DMS79 treated with DMSO at 0.1 percent for 48 hours (cell line): ENCODE measurements around the gene ATP8A2.

Experiments used
- DNase-seq: peaks from one replicate; lab custom pipeline; 2025; lab: John Stamatoyannopoulos, UW

ATP8A2 gene

DNA sequence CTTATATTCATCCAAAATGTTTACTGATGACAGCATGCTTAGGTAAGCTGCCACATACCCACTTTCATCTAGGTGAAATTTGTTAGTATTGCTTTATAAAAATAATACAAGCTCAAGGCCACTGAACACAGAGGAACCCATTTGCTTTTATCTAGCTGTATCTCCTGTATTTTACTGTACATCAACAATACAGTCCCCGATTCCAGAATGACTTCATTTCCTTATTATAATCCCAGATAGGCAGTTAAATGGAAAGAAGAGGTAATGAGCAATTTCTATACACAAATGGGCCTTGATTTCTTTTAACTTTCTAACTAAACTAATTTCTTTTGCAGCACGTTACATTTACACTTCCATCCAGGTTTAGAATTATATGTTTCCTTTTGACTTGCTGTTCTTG, 593.8 kb downstream of the ATP8A2 start:
- DNase-seq: no peak

DNA sequence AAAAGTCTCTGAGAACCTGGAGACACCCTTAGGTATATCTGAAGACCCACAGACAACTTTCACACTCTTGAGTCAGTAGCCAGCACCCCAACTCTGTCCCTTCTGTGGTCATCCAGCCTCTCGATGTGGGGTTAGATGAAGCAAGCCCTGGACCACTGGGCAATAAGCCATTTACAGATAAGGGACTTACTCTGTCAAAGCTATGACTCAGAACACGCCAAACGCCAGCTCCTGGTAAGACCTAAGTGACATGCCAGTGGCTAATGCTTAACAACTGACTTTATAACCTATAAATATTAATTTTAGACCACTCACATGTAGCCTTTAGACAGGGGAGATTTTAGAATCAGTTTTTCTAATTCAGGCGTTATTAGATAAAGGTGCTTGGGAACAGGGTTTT, 594.3 kb downstream of the ATP8A2 start:
- DNase-seq: no peak

DNA sequence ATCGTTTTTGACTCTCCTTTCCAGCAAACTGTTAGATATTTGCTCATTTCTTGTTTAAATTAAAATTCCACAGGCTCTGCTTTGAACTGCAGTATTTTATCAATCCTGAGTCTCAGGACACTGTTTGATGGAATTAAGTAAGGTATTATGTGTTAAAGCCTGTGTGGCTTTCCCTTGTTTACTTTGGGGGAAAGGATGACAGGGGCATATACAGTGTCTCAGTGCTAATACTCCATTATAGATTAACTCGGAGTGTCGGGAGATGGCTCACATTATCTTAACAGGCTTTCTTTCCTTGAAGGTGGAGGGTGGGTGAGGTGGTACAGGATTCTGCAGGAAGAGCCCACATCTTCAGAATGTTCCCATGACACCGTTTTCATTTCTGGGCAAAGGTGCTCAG, 595.4 kb downstream of the ATP8A2 start:
- no peak for DNase-seq

- DNase-seq: no peak
Measured at GRCh38 chr13:25971047-25971446, 599.3 kb downstream of the ATP8A2 start.

DNA sequence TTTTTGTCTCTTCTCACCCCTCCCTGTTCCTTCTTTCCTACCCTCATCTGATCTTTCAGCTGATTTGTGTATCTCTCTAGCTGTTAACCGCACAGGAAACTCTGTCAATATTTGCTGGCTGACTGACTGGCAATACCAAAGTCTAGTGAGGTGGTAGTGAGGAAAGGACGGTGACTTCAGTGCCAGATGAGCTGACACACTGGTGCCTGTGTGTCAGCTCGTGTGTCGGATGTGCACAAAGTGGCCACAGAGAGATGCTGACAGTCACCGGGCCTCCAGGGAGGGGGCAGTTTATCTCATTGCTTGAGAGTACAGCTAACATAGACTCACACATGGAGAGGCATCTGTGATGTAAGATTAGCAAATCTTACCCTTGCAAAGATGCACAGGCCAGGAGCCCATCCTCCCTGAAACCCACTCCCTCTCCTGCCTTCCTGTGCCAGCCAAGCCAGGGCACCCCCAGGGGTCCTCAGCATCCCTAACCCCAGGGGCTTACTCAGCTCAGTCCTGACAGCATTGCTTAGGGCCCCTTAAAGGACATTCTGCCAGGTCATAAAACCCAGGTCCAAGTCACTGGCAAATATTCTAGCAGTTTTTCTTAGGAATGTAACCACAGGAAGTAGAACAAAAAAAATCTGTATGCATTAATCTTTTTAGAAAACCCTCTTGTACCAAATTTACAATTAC, 599.8 kb downstream of the ATP8A2 start:
- no peak for DNase-seq

GRCh38 chr13:25973085-25973484, 601.3 kb downstream of the ATP8A2 start:
- DNase-seq: no peak

GRCh38 chr13:25973576-25973975, 601.8 kb downstream of the ATP8A2 start:
- no peak for DNase-seq

GRCh38 chr13:25977216-25977615, 605.4 kb downstream of the ATP8A2 start:
- no peak for DNase-seq

- no peak for DNase-seq
Measured at GRCh38 chr13:25977671-25978070, 605.9 kb downstream of the ATP8A2 start.

GRCh38 chr13:25978961-25979360, 607.2 kb downstream of the ATP8A2 start:
- DNase-seq: no peak

- DNase-seq: no peak
Measured at GRCh38 chr13:25979371-25979770, 607.6 kb downstream of the ATP8A2 start.

DNA sequence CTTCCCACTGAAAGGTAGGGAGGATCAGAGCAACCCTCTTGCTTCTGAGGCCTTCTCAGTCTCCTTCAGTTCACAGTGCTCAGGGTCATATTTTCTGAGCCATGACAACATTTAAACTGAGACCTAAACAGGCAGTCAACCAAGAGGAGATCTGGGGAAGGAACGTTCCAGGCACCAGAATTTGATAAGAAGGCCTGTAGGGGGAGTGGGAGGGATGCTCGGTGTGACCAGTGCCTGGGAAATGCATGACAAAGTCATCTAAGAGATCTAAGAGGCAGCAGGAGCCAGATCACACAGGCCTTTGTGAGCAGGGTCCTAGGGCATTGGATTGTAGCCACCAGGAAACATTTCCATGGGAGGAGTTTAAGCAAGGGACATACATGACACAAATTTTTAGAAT, 608.5 kb downstream of the ATP8A2 start:
- no peak for DNase-seq

- no peak for DNase-seq
Measured at GRCh38 chr13:25981060-25981459, 609.3 kb downstream of the ATP8A2 start.

- DNase-seq: no peak
Measured at GRCh38 chr13:25982907-25983306, 611.1 kb downstream of the ATP8A2 start.

GRCh38 chr13:25987987-25988386, 616.2 kb downstream of the ATP8A2 start:
- no peak for DNase-seq

DNA sequence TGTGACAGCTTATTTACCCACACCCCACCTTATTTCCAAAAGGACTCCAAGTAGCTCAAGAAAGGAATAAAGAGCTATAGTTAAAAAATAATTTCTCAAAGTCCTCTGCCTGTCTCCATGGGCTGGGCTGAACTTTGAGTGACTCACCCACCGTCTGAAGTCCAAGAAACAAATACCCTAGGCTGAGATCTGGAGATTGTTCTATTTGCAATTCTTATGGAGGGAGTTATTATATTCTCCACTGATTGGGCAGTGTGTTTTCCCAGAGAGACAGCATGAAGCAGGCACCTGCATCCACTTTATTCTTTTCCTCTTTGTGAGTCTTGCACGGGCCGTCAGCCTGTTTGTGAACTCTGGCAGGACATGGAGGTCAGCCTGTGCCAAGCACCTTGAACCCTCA, 616.9 kb downstream of the ATP8A2 start:
- no peak for DNase-seq

DNA sequence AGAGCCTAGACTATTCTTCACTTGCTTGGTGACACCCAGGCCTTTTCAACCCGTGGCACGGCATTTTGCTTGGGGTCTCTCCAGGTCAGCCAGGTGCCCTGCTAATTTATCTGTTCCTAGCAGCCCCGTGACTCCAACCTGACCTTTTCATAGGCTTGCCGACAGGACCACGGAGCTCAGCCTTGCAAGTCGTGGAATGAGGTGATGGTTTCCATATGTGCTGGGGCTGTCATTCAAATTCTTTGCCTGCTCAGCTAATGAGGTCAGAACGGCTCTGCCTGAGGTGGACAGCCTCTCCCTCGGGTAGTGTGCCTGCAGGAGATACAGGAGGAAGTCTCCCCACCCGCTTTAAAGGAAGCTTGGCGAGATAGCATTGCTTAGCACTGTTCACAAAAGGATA, 619.0 kb downstream of the ATP8A2 start:
- DNase-seq: no peak

GRCh38 chr13:25992076-25992475, 620.3 kb downstream of the ATP8A2 start:
- DNase-seq: no peak

DNA sequence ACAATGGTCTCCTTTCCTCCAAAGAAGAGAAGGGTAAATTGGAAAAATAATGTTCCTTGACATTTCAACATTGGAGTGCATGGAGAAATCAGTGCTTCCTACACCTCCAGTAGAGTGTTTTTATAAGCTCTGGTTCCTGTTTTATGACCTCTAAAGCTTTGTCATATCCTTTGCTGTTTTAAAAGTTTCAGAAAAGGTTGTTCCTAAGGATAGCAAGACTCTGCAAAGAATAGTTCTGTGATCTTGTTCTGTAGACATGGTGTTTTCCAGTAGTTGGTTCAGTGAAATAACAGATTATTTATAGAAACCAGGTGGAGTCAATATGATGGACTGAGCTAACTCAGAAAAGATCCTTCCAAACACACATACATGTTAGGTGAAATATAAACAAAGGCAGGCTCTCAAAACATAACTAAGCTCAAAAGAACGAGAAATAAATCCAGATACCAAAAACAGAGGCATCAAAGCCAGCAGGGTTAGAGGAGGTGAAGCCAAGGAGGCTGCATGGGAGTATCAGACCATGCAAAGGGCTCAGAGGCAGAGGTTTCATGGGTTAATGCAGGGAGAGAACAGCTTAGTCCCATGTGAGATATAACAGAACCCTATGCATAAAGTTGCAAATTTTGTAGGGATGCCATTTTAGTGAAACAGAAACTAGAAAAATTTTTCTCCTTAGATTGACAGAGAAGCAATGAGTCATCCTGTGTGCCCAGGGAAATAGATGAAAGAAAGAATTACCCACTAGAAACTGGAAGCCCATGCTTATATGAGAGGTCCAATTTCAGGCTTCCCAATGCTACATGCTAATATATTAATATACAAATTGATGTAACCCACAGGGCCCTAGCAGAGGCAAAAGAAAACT, 635.7 kb downstream of the ATP8A2 start:
- no peak for DNase-seq

GRCh38 chr13:26010487-26011207, 638.9 kb downstream of the ATP8A2 start:
- DNase-seq: no peak

DNA sequence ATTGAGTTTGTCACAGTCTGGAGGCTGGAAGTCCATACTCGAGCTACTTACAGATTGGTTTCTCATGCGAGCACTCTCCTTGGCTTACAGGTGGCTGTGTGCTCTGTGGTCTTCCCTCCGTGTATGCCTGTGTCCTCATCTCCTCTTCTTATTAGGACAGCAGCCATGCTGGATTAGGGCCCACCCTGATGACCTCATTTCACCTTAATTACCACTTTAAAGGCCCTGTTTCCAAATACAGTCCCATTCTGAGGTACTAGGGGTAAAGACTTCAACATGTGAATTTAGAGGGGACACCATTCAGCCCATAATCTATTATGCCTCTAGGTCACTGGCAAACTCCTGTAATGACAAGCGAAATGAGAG, 639.4 kb downstream of the ATP8A2 start:
- DNase-seq: no peak

- no peak for DNase-seq
Measured at GRCh38 chr13:26011996-26012821, 640.4 kb downstream of the ATP8A2 start.
